Measurements from ENCODE around the gene FOXF1.

DNA sequence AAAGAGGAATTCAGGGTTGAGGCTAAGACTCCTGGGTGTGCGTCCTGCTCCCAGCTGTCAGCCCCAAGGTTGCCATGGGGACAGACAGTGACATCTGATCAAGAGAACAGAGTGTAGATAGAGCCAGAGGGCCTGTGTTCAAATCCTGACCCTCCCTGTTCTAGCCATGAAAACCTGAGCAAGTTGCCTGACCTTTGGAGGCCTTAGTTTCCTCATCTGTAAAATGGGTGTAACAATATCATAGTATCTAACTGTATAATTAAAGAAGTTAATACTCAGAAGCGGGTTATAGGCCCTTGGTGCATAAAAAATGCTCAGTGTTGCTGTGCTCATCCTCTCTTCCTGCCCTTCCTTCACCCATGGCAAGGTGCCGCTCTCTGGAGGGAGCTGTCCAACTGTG lies 28.7 kb upstream of the FOXF1 start:
- no peak for TF ChIP-seq CTCF (IDR thresholded peaks at IDR 0.05)
- TF ChIP-seq POLR2A (IDR thresholded peaks at IDR 0.05) = no peak
- TF ChIP-seq POLR2AphosphoS5 (IDR thresholded peaks at IDR 0.05) = no peak

Data from upper lobe of left lung (tissue), 4 donors.